Bronchial epithelial cell (primary cell): ENCODE data around the gene CALD1. TPM values are rescaled to one million over a fixed set of nuclear protein-coding genes. Genes with fewer than 3 reads are reported as not detected.

Experiments used
- DNase-seq: peaks from one replicate; pipeline ENCODE4 v3.0.0-alpha.2; 2010; ENCODE audit warnings: low read depth
- FAIRE-seq: peaks from 2 replicates; lab custom pipeline; 2011; peaks lifted over from hg19 to GRCh38; lab: Jason Lieb, UNC
- H3K27me3 ChIP-seq: 2 replicates; pipeline ENCODE4 v1.5.1; 2011; ENCODE audit warnings: low read length; ENCODE audit not compliant: control insufficient read depth, insufficient read depth
- H3K36me3 ChIP-seq: 2 replicates; pipeline ENCODE4 v1.5.1; 2011; ENCODE audit warnings: low read length; ENCODE audit not compliant: control insufficient read depth, insufficient read depth
- H3K4me3 ChIP-seq: 2 replicates; pipeline ENCODE4 v1.5.1; 2011; ENCODE audit warnings: mild to moderate bottlenecking, low read depth, low read length, control low read depth
- total RNA-seq: library from RNA; depleted of rRNA; stranded (reverse); fragments of >200 nt; gene quantifications from 2 replicates; pipeline ENCODE4 v1.2.1, GENCODE V29; 2014
- TF ChIP-seq, protein P1 (sequence below): IDR thresholded peaks from 2 replicates; pipeline ENCODE4 v1.5.1; 2011; ENCODE audit warnings: mild to moderate bottlenecking, moderate library complexity, low read length, control low read depth, inconsistent platforms; ENCODE audit not compliant: insufficient read depth, severe bottlenecking

The CALD1 gene
- total RNA-seq, 1 donor from 2014 or later, result 71.3 TPM

DNA sequence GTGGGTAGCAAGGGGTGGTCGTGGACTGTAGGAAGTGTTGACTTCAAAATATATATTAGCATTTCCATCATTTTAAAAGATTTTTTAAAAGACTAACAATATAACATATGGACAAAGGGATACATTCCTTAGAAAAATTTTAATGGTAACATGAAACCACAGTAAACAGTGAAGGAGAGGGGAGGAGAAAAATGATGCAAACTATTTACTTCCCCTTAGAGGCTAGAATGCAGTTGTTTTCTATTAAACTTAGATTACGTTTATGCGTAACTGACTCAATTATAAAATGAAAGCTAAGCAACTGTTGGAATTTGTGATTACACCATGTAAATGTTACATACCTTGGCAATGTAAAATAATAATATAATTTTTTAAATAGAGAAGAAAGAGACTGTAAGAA lies 41.3 kb downstream of the CALD1 start:
- FAIRE-seq (no peak), DNase-seq (no peak)
- Histone ChIP-seq H3K4me3 (no peak overlapping the region), H3K36me3 (peaks cover 2% of the 10 kb centered on the region), H3K27me3 (no peaks in the 10 kb centered on the region)
- TF ChIP-seq, protein P1, sequence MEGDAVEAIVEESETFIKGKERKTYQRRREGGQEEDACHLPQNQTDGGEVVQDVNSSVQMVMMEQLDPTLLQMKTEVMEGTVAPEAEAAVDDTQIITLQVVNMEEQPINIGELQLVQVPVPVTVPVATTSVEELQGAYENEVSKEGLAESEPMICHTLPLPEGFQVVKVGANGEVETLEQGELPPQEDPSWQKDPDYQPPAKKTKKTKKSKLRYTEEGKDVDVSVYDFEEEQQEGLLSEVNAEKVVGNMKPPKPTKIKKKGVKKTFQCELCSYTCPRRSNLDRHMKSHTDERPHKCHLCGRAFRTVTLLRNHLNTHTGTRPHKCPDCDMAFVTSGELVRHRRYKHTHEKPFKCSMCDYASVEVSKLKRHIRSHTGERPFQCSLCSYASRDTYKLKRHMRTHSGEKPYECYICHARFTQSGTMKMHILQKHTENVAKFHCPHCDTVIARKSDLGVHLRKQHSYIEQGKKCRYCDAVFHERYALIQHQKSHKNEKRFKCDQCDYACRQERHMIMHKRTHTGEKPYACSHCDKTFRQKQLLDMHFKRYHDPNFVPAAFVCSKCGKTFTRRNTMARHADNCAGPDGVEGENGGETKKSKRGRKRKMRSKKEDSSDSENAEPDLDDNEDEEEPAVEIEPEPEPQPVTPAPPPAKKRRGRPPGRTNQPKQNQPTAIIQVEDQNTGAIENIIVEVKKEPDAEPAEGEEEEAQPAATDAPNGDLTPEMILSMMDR, result no peak

DNA sequence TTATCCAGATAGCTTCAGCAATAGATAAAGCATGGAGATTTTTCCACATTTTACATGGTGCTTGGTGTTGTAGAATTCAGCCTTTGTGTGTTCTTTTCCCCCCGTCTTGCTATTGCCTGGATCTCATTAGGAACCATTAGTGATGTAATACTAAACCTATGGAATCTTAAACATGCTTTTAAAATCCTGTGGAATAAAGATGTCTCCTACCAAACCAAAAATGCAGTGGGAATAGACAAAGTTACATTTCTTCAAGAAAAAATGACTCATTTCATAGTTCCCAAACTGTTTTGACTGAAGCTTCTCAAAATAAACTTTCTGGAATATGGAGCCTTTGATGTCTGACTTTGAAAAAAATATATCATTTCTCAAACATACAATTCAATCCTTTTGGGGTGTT lies 44.0 kb downstream of the CALD1 start:
- H3K4me3 ChIP-seq, result no peak overlapping the region
- DNase-seq (no peak), FAIRE-seq (no peak)
- TF ChIP-seq, protein P1, result no peak
- peaks cover 2% of the 10 kb centered on the region for H3K36me3 ChIP-seq
- H3K27me3 ChIP-seq, result no peaks in the 10 kb centered on the region

DNA sequence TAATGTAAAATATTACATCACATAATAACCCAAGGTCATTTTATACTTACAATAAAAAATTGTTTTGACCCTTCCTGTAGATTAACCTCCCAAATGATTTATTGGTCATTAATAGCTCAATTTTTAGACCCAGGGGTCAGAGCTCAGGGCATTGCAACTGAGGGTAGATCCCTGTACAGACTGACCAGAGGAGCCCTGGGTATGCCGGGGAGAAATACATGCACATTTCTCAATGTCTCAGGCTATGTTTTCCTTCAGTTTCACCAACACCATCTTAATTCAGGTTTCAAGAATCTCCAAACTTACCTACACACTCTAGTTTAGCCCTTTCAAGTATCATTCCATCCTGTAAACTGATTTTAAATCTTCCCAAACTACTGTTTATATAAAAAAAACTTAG lies 46.2 kb downstream of the CALD1 start:
- no peaks in the 10 kb centered on the region for H3K36me3 ChIP-seq
- no peaks in the 10 kb centered on the region for H3K27me3 ChIP-seq
- FAIRE-seq (no peak), DNase-seq (no peak)
- TF ChIP-seq, protein P1, result no peak
- H3K4me3 ChIP-seq, result no peak overlapping the region

DNA sequence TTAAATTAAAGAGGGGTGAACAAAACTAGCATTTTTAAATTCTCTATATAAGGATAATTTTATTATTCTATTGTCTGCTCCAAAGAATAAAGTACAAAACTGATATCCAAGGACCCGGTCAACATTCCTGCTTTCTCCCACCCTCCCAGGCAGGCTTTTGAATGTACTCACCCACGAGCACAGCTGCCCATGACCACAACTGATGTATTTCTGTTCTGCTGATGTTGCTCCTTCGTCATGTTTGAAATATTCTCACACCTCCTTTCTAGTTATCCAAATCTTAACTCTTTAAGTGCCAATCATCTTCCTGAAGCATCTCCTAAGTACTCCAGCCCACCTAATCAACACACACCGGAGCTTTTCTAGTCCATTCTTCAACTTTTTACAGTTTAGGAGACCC lies 46.7 kb downstream of the CALD1 start:
- FAIRE-seq (no peak), DNase-seq (no peak)
- H3K36me3 ChIP-seq, result no peaks in the 10 kb centered on the region
- no peak overlapping the region for H3K4me3 ChIP-seq
- TF ChIP-seq, protein P1, result no peak
- no peaks in the 10 kb centered on the region for H3K27me3 ChIP-seq

DNA sequence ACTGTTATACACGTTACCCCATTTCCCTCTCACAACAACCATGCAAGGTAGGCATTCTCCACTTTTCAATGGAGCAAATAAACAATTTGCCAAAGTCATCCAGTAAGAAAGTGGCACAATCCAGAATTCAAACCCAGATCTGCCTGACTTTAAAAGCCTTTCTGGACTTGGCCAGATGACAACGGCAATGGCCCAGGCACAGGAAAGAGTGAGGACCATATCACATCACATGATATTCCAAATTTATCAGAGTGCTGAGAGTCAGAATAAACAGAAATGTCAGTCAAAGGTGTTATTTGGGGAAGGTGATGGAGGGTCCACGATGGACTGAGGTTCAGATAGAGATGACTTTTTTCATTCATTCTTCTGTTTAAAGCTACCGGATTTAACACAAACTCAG lies 48.0 kb downstream of the CALD1 start:
- no peaks in the 10 kb centered on the region for H3K27me3 ChIP-seq
- no peak for DNase-seq
- H3K4me3 ChIP-seq, result no peak overlapping the region
- TF ChIP-seq, protein P1, result no peak
- FAIRE-seq, result no peak
- H3K36me3 ChIP-seq, result no peaks in the 10 kb centered on the region

DNA sequence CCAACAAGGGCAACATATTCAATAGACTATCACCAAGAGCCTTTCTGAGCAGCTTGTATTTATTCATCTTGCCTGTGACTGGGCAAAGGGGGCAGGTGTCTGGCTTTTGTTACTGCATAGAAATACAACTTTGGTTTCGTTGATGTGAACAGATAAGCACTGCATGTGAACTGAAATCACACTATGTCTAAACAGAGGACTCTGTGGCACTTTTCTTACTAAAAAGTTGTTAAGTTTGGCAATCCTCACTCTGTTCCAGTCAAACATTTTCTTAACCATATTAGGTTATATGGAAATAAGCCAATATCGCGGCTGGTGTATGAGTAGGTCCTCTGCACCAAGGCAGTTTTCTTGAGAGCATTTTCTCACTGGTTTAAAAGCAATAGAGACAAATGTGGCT lies 48.5 kb downstream of the CALD1 start:
- no peak for DNase-seq
- no peaks in the 10 kb centered on the region for H3K36me3 ChIP-seq
- FAIRE-seq, result no peak
- no peak overlapping the region for H3K4me3 ChIP-seq
- H3K27me3 ChIP-seq, result no peaks in the 10 kb centered on the region
- TF ChIP-seq, protein P1, result no peak
